ENCODE results near the gene FRAS1.
"Not testable (repeated sequence)": the region's sequence is repeated elsewhere in the genome, so short reads cannot be mapped to it uniquely, and the experiment has no call there.

Gene FRAS1

DNA sequence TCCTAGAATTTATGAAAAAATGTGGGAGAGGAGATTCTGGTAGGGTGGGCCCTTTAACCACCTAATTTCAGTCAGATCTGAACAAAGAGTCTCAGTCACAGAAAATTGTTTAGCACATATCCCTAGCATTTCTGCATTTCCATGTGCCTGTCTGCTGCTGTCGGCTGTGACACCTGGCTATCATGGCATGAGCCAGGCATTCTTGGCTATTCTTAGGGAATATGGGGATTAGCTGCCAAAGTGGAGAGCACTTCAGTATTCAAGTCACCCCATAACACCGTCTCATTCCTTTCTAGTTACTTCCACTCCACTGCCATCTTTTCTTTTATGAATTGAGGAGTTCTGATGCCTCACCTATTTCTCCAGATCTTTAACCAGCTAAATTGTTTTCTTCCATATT is 211.5 kb downstream of the FRAS1 start:
- in situ Hi-C loops (cut with MboI; ENCODE audit: low sequenced_read_pairs) = no loop called here

DNA sequence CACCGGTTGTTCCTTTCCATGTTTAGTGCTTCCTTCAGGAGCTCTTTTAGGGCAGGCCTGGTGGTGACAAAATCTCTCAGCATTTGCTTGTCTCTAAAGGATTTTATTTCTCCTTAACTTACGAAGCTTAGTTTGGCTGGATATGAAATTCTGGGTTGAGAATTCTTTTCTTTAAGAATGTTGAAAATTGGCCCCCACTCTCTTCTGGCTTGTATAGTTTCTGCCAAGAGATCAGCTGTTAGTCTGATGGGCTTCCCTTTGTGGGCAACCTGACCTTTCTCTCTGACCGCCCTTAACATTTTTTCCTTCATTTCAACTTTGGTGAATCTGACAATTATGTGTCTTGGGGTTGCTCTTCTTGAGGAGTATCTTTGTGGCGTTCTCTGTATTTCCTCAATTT is 218.3 kb downstream of the FRAS1 start:
- in situ Hi-C loops (cut with MboI; ENCODE audit: low sequenced_read_pairs) = not testable (repeated sequence)

GRCh38 chr4:78286281-78286680 is 229.2 kb downstream of the FRAS1 start:
- in situ Hi-C loops (cut with MboI; ENCODE audit: low sequenced_read_pairs) = no loop called here

- in situ Hi-C loops (cut with MboI; ENCODE audit: low sequenced_read_pairs) = no loop called here
These were observed 231.2 kb downstream of the FRAS1 start for GRCh38 chr4:78288327-78288726.

- in situ Hi-C loops (cut with MboI; ENCODE audit: low sequenced_read_pairs) = no loop called here
These were observed 234.2 kb downstream of the FRAS1 start for GRCh38 chr4:78291277-78291676.

DNA sequence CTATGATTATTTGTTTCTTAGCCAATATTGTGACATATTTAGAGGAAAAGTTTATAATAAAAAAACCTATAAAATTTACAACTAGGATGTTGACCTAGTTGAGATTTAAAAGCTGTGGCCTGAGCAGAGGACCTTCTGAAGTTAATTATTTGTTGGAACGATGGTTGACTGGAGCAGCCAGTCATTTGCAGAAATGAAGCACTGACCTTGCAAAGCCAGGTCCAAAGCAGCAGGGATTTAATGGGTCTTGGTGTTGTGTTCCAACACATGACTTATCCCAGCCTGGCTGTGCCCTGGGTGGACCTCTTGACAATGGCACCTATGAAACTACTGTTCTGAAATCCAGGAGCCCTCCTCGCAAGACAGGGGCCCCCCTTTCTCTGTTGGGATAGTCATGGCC is 235.2 kb downstream of the FRAS1 start:
- in situ Hi-C loops (cut with MboI; ENCODE audit: low sequenced_read_pairs) = no loop called here

GRCh38 chr4:78292856-78293255 is 235.7 kb downstream of the FRAS1 start:
- in situ Hi-C loops (cut with MboI; ENCODE audit: low sequenced_read_pairs) = no loop called here

DNA sequence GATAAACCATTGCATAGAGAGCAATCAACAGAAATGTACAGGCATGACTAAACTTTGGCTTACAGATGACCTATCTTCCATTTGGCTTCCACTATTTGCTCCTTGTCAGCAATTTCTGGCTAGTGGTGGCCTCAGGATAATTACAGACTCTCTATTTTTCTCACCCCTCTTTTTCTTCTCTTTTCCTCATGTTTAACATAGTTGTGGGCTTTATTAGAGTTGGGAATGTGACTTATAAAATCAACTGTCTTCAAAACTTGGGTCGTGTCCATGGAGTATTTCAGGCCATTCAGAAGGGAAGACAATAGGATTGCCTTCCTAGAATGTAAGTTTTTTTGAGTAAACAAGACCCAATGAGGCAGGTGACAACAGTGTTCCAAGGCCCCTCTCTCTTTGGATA is 236.2 kb downstream of the FRAS1 start:
- in situ Hi-C loops (cut with MboI; ENCODE audit: low sequenced_read_pairs) = no loop called here

GRCh38 chr4:78293821-78294301 is 236.7 kb downstream of the FRAS1 start:
- in situ Hi-C loops (cut with MboI; ENCODE audit: low sequenced_read_pairs) = no loop called here

DNA sequence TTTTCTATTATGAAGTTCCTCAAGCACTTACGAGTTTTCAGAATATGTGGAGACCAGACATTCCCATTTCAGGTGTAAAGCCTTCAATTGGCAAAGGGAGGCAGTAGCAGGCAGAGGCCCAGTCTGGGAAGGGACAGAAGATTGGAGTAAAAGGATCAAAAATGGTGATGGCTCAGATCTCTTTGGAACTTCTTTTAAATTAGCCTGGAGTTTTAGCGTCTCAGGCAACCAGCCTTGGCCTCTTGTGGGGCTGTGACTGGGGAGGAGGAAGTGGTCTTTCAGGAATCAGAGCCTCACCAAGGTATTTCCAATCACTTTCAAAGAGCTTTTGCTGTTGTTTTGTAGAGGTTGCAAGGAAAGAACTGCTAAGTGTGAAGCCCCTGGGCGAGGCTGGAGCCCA is 239.1 kb downstream of the FRAS1 start:
- in situ Hi-C loops (cut with MboI; ENCODE audit: low sequenced_read_pairs) = no loop called here

DNA sequence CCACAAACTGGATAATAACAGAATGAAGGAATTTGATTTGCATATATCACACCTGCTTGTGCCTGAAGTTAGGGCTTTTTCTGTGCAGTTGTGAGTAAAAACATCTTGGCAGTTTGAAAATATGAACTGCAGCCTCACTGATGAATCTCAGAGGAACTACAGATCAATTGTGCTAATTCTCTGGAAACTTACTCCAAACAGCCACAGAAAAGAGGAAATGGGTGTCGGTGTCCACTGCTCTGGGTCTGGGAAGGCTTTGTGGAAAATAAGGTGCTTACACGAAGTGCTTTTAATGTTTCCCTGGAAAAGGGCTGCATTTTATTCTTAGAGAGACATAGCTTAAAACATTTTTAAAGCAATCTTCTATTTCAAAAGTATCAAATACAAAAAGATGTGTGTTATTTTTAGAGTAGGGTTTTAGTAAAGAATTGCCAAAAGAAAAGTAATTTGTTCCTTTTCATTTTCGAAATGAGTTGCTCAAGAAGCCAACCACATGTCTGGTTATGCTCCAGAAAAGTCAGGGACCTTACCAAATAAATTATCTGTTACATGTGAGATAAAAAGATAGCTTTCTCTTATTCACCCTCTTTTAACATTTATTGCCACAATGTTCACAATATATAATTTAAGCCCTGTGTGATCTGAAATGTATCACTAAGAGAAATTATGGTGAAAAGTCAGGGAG is 240.1 kb downstream of the FRAS1 start:
- in situ Hi-C loops (cut with MboI; ENCODE audit: low sequenced_read_pairs) = no loop called here

- in situ Hi-C loops (cut with MboI; ENCODE audit: low sequenced_read_pairs) = no loop called here
These were observed 241.5 kb downstream of the FRAS1 start for GRCh38 chr4:78298618-78299017.

DNA sequence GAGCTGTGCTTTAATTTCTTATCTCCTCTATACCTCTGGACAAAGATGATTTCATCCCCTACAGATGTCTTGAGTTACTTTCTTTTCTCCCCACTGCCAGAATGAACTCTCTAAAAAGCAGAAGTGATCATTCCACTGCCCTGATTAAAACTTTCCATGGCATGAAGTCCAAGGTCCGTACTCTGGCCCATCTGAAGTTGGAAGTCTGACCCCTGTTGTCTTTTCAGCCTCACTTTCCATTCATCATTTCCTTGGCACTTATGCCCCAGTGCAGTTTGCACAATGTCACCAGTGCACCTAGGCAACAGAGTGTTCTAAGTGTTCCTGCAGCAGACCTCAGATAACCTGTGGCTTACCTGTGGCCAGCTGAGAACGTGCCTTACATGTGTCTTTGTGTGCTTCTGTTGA is 242.4 kb downstream of the FRAS1 start:
- in situ Hi-C loops (cut with MboI; ENCODE audit: low sequenced_read_pairs) = no loop called here

GRCh38 chr4:78307263-78307662 is 250.1 kb downstream of the FRAS1 start:
- in situ Hi-C loops (cut with MboI; ENCODE audit: low sequenced_read_pairs) = not testable (repeated sequence)

DNA sequence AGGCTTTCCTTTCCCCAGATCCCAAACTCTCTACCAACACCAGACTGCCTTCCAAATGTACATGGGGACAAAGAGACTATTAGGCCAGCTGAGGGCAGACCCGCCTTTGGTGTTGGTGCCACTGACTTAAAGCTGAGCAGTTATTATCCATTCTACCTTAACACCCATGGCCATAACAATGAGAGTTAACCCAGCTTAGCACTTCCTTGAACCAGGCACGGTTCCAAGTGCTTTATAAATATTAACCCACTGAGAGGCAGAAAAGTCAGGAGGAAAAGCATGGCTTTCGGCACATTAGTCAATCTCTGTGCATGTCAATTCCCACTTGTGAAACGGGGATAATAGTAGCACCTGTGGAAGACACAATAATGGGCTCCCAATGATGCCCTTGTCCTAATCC is 251.4 kb downstream of the FRAS1 start:
- in situ Hi-C loops (cut with MboI; ENCODE audit: low sequenced_read_pairs) = no loop called here

- in situ Hi-C loops (cut with MboI; ENCODE audit: low sequenced_read_pairs) = no loop called here
These were observed 252.2 kb downstream of the FRAS1 start for GRCh38 chr4:78309352-78309751.

DNA sequence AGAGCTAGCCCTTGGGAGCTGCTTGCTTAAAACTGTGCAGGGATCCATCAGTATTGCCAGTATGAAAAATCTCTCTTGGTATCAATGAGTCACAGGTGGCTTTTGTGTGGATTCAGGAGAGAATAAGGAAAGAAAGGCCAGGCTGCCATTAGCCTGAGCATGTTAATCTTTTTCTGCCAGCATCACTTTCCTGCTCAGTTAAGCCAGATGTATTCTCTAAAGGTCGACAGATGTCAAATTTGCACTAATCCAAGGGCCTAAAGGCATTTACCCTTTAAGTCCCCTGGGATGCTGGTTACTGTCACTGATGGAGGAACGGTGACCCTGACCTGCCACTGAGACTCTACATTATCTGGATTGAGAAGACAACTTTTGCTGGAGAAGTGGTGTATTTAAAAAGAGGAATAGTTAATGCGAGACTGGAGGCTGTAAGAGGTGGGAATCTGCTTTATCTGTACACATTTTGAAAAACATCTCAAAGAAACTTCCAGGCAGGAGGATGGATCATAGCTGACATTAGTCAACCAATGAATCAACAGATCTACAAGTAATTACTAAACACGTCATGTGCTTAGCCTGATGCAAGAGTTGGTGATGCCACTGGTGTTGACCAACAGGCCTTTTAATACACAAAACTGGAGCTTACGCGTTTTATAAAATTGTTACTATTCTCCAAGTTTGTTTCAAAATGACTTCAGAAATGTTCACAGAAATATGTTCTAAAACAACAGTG is 253.1 kb downstream of the FRAS1 start:
- in situ Hi-C loops (cut with MboI; ENCODE audit: low sequenced_read_pairs) = no loop called here

GRCh38 chr4:78310740-78311115 is 253.6 kb downstream of the FRAS1 start:
- in situ Hi-C loops (cut with MboI; ENCODE audit: low sequenced_read_pairs) = no loop called here

- in situ Hi-C loops (cut with MboI; ENCODE audit: low sequenced_read_pairs) = no loop called here
These were observed 254.2 kb downstream of the FRAS1 start for GRCh38 chr4:78311306-78311705.

DNA sequence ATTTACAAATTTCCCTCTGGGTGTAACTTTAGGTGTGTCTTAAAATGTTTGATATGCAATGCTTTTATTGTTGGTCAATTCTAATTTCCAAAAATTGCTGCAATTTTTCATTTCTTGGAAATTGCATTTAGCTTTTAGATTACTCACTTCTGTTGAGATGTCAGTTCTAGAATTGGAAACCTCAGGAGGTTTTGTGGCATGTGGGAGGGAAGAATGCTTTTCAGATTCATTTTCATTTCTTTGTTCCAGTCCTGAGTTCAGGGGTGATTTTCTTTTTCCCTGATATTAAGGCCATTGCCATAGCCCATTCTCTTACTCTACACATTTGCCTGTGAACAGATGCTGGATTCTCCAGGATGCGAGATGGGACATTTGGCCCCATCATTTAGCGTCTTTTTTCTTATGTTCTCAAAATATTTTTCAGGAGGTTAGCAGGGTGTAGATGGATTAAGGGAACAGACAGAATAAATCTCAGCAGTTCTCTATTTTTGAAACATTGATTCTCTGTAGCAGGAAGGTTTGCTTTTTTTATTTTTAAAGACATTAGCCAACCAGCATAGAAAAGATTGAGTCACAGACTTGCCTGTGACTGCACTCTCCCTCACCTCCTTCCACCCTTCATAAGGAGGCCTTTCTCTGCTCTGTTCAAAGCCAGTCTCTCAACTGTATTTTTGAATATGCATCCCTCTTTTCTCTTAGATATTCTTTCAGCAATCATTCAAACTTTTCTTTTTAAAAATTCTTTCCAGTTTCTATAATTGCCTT is 256.0 kb downstream of the FRAS1 start:
- in situ Hi-C loops (cut with MboI; ENCODE audit: low sequenced_read_pairs) = no loop called here

DNA sequence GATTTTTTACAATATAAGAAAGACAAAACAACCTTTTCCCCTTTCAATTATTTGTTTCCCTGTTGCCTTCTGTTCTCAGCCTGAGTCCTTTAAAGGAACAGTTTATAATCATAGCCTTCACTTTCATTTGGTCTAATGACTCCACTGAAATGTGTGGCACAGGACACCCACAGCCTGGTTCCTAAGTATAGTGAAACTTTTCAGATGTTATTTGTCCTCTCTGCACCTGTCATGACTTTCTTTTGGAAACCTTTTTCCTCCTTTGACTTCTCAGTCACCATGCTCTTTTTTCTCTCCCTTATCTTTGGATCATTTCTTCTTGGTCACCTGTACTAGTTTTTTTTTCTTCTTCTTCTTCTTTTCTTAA is 256.6 kb downstream of the FRAS1 start:
- in situ Hi-C loops (cut with MboI; ENCODE audit: low sequenced_read_pairs) = no loop called here

GRCh38 chr4:78318126-78318525 is 261.0 kb downstream of the FRAS1 start:
- in situ Hi-C loops (cut with MboI; ENCODE audit: low sequenced_read_pairs) = no loop called here

Data from HL-60/S4 treated with retinoic acid at 250 ng/mL for 4 days and 3 days (cell line).